Measurements from ENCODE around the gene CHRM1. TPM values are rescaled to one million over a fixed set of nuclear protein-coding genes. Genes with fewer than 3 reads are reported as not detected.
A peak's percentile ranks its signal among the peaks of the same experiment; 100 is the strongest.

Gene CHRM1
- total and polyA plus RNA-seq, 2 of the 13 experiments (the other 11 are each of a cell fraction or from before 2014, with no cell fraction given) = not detected

- TF ChIP-seq E2F1 (CRISPR knock-in tag; IDR thresholded peaks at IDR 0.05) = no peak
- TF ChIP-seq ZNF451 (CRISPR knock-in tag; IDR thresholded peaks at IDR 0.05) = no peak
- TF ChIP-seq ZNF720 (CRISPR knock-in tag; IDR thresholded peaks at IDR 0.05) = no peak
- no peak for TF ChIP-seq ZBTB39 (CRISPR knock-in tag; IDR thresholded peaks at IDR 0.05)
- no peak for TF ChIP-seq ZNF550 (CRISPR knock-in tag; IDR thresholded peaks at IDR 0.05; ENCODE audit: borderline replicate concordance)
- TF ChIP-seq TRIM22 (IDR thresholded peaks at IDR 0.05) = no peak
- TF ChIP-seq MYC (CRISPR knock-in tag; IDR thresholded peaks at IDR 0.05; ENCODE audit: borderline replicate concordance) = no peak
- peak; percentile 90 for TF ChIP-seq ZNF770 (CRISPR knock-in tag; IDR thresholded peaks at IDR 0.05)
- TF ChIP-seq NRL (CRISPR knock-in tag; IDR thresholded peaks at IDR 0.05; ENCODE audit: borderline replicate concordance) = no peak
- no peak for TF ChIP-seq MAFG (CRISPR knock-in tag; IDR thresholded peaks at IDR 0.05)
- peak; percentile 5; the same call in 1 of the 2 replicates for TF ChIP-seq HNF1B (CRISPR knock-in tag; IDR thresholded peaks at IDR 0.05)
- TF ChIP-seq FOXO1 (CRISPR knock-in tag; IDR thresholded peaks at IDR 0.05) = no peak
- TF ChIP-seq KLF13 (CRISPR knock-in tag; IDR thresholded peaks at IDR 0.05) = no peak
- TF ChIP-seq SALL2 (CRISPR knock-in tag; IDR thresholded peaks at IDR 0.05) = no peak
- TF ChIP-seq ATF5 (CRISPR knock-in tag; IDR thresholded peaks at IDR 0.05; ENCODE audit: low read depth) = no peak
- TF ChIP-seq ZNF160 (CRISPR knock-in tag; IDR thresholded peaks at IDR 0.05) = no peak
- TF ChIP-seq LRRFIP1 (CRISPR knock-in tag; conservative IDR thresholded peaks at IDR 0.05) = no peak
Observed at GRCh38 chr11:62860835-62861563, 60.2 kb downstream of the CHRM1 start (continued).

Data from HepG2 (cell line).